ENCODE results near the gene P3R3URF.

- no peak for TF ChIP-seq CTCF (IDR thresholded peaks at IDR 0.05; ENCODE audit: low read length)
- TF ChIP-seq EZH2 (optimal IDR thresholded peaks at IDR 0.05; ENCODE audit: low read depth, low read length), result no peak
Observed at GRCh38 chr1:46130121-46130520, 46.2 kb downstream of the P3R3URF start.
